T follicular helper cell (primary cell): ENCODE data around the gene LYSMD3.

ENCODE experiments used
- DNase-seq: peaks from one replicate; pipeline ENCODE4 v3.0.0-alpha.2; 2020; ENCODE audit warnings: low read depth

Gene LYSMD3

GRCh38 chr5:90479611-90480385 is 49.6 kb downstream of the LYSMD3 start:
- DNase-seq, result no peak

GRCh38 chr5:90477621-90478215 is 51.7 kb downstream of the LYSMD3 start:
- no peak for DNase-seq

DNA sequence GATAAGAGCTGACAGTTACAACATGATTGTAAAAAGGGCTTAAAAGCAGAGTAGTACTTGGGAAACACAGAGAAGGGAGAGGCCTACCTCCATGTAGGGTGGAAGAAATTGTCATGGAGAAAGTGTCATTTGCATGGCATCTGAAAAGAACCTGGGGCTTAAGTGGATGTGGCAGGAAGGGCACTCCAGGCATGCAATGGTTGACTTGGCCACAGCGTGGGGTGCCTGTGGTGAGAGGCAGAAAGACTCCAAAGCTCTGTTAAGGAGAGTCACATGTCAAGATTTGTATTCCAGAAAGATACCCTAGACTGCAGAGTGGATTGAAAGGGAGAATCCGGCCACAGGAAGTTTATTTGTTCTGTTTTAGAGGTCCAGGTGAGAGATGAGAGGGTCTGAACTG is 52.3 kb downstream of the LYSMD3 start:
- DNase-seq, result no peak

- DNase-seq, result no peak
Observed at GRCh38 chr5:90476391-90476790, 53.0 kb downstream of the LYSMD3 start.

DNA sequence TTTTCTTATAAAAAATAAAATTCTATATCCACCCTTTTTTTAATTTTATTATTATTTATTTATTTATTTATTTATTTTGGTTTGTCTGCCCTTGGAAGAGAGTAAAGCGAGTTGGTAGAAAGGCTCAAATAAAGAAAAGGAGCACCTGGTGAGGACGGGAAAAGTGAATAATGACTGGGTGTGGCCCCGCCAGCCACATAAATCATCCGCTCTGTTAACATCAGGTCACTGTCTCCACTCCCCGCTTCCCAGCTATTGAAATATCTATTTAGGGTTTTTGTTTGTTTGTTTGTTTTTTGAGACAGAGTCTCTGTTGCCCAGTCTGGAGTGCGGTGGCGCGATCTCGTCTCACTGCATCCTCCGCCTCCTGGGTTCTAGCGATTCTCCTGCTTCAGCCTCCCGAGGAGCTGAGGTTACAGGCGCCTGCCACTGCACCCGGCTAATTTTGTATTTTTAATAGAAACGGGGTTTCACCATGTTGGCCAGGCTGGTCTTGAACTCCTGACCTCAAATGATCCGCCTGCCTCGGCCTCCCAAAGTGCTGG is 53.9 kb downstream of the LYSMD3 start:
- no peak for DNase-seq

GRCh38 chr5:90474235-90475107 is 54.9 kb downstream of the LYSMD3 start, which contains the start of the genes MBLAC2 and POLR3G:
MBLAC2 (minus strand) TSS chr5:90474771; CDS start chr5:90474292, 479 bp downstream.
POLR3G (plus strand) TSS chr5:90474864; CDS start chr5:90485568, 10,704 bp downstream.
- DNase-seq, result peak; percentile 90

DNA sequence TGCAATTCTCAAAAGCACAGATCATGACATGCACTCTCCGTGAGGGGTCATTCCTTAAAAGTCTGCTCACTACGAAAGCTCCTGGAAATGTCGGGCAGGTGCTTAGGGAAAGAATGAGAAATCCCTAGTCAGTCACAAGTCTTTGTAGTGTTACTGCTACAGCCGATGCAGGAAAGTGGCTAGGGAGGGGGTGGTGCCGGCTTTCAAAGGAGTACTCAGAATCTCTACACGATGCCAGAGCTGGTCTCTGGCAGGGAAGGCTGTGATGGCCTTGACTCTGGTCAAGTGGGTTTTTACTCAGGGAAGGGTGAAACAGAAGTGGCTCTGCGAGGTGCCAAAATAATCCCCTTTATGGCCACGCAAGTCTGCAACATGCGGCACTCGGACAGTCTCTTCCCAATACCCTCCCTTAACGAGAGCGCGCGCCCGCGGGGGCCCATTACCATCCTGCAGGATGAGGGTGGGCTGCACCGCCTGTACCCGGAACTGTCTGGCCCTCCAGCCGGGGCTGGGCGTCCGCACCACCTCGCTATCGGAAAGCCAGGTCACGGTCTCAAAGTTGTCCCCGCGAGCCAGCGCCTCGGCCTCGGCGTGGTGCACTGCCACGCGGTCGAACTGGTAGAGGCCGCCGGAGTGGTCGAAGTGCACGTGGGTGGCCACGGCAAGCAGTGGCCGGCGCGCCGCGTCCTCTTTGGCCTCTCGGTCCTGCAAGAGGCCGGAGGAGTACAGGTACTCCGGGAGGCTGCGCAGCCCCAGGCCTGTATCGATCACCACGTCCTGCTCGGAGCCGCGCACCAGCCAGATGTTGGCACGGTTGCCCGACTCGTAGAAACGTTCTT is 55.8 kb downstream of the LYSMD3 start:
- DNase-seq, result peak; percentile 0

DNA sequence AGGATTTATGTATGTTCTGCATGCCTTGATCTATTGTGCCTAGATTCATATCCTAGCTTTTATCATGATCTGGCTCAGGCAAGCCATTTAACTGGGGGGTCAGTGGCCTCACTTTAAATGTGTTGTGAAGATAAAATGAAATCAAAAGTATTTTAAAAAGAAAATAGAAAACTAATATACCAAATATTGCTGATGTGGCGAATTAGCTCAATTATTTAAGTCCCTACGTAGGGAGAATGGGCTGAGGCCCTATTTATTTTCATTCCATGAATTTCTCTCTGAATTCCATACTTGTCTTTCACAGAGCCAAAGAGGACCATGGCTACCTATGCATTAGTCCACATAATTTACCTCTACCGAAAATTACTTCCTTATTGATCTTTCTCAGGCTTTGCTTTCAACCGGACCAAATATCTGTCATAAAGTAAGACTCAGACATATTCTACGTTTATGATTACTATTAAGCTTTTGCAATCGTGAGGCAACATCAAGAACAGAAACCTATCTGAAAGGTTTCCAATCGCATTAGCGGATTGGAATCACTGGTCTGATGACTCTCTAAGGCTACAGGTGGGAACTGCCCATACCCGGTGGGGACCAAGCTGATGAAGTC is 56.5 kb downstream of the LYSMD3 start:
- DNase-seq, result no peak
